HG02840 (cell line): ENCODE data around the gene SMARCD2.
A peak's percentile ranks its signal among the peaks of the same experiment; 100 is the strongest.

ENCODE experiments used
- ATAC-seq: cut with Tn5 transposase; IDR thresholded peaks from one replicate; pipeline ENCODE4 v1.9.1; 2021; ENCODE audit warnings: mild to moderate bottlenecking, moderate library complexity, moderate number of reproducible peaks; ENCODE audit not compliant: unreplicated experiment, low FRiP score

The SMARCD2 gene

DNA sequence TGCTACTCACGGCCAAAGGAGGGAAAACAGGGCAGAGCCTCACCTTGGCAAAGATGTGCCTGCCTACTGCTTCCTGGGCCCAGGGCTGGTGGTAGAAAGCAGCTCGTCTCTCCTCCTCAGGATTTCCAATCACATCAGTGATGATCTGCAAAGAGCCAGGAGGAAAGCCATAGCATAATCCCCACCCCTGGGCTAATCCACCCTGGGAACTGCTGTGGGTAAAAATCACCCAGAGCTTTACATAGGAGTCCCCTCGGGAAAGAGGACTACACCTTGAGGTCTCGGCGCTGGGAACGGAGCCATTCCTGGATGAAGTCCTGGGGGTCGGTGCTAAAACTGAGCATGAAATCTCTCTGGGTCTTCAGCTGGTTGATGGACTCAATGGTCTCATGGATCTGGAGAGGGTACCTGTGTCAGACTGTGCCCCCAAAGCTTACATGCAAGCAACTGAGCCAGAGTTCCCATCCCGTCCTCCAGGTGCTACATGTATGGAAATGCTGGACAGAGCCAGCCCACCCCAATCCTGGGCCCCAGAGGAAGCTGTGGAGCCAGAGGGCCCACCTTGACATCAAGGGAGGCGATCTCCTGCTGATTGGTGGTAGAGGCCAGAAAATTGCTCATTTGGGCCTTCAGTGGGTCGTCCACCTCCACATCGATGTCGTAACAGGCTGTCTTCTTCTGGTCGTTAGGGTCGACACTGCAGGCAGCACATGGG is 9.3 kb downstream of the SMARCD2 start:
- no peak for ATAC-seq

DNA sequence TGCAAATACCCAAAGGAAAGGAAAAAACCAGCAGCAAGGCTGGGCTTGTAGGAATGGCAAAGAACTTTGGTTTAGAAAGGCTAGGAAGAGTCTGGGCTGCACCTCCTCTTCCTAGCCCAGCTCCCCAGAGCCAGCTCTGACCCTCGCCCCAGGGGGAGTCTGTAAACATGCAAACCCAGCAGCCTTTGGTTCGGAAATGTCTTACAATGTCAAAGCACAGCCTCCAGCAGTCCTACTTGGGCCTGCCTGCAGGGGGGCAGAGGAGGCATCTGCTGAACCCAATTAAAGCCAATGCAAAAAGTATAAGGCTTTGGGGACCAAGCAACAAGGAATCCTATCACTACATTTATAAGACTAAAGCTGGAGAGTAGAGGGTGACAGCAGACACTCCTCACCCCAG is 10.0 kb downstream of the SMARCD2 start:
- no peak for ATAC-seq

DNA sequence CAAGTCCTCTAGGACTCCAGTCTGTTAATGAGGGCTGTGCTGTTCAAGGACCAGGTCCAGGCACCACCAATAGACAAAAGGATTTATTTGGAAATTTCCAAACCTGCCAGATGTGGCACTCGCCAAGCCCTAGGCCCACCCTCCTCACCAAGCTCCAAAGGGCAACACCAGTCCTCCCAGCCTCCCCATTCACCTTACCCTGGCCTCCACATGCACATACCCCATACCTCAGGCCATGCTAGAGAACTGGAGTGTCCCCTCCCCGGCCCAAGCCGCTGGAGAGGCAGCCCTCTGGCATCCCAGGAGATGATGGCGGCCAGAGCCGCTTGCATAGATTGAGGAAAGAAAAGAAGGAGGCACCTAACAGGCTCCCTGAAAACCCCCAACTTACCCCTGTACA is 10.5 kb downstream of the SMARCD2 start:
- no peak for ATAC-seq

DNA sequence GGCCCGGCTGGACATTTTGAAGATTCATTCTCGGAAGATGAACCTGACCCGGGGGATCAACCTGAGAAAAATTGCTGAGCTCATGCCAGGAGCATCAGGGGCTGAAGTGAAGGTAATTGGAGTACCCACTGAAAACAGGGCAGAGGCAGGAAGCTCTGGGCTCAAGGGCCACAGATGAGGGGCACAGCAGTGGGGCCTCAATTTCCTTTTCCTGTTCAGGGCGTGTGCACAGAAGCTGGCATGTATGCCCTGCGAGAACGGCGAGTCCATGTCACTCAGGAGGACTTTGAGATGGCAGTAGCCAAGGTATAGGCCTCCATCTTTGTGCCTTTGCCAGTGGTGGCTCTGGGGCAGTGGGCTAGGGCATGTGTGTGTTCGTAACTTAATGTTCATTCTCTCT is 11.0 kb downstream of the SMARCD2 start:
- no peak for ATAC-seq

DNA sequence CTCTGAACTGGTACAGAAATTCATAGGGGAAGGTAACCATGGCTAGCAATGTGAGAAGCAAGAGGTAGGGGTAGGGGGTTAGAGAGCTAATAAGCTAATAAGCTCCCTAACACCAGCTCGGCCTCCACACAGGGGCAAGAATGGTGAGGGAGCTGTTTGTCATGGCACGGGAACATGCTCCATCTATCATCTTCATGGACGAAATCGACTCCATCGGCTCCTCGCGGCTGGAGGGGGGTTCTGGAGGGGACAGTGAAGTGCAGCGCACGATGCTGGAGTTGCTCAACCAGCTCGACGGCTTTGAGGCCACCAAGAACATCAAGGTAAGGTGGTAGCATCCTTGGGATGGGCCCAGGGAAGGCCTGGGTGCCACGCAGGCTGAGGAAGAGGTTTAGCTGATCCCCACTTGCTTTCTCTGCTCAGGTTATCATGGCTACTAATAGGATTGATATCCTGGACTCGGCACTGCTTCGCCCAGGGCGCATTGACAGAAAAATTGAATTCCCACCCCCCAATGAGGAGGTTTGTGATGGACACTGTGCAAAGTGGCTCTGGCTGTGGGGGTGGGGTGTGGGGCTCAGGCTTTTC is 11.5 kb downstream of the SMARCD2 start:
- ATAC-seq, result no peak

DNA sequence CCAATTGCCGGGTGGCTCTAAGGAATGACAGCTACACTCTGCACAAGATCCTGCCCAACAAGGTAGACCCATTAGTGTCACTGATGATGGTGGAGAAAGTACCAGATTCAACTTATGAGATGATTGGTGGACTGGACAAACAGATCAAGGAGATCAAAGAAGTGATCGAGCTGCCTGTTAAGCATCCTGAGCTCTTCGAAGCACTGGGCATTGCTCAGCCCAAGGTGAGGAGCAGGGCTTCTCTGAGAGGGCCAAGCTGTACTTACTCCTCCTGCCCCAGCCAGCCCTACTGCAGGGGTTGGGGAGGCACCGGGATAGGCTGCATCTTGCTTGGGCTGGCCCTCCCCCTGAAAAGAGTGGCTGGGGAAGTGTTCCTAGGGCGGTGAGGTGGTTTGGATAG is 12.2 kb downstream of the SMARCD2 start:
- no peak for ATAC-seq

DNA sequence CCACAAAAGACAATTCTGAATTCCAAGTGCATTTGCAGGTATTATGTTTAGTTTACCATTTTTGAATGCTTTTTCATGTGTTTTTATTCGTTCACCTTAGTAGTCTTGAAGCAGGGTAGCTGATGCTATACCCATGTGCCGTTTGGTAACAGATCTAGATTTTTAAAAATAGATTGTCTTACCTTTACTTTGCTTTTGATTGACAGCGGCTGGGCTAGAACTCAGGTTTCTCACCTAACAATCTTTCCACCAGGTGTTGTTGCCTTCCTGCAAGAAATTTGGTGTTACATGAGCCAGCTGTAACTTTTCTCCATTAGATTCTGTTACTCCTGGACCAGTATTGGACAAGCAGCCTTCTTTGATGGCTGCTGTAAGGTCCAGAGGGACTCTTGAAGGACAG is 13.5 kb downstream of the SMARCD2 start:
- ATAC-seq, result no peak

DNA sequence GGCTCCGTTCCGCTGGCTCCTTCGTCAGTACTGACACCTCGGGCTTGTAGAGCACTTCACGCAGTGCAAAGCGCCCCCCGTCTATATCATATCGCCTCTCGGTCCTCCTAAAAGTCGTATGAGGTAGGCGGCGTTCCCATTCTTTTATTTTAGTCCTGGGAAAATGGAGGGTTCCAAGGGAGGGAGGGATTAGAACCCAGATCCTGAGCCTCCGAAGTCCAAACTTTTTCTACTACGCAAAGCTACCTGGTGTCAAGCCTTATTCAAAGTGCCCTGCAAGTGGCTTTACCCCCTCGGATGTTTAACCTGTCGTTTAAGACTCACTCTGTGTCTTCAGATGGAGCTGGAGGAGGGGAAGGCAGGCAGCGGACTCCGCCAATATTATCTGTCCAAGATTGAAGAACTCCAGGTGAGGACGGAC is 14.7 kb downstream of the SMARCD2 start:
- ATAC-seq, result no peak

DNA sequence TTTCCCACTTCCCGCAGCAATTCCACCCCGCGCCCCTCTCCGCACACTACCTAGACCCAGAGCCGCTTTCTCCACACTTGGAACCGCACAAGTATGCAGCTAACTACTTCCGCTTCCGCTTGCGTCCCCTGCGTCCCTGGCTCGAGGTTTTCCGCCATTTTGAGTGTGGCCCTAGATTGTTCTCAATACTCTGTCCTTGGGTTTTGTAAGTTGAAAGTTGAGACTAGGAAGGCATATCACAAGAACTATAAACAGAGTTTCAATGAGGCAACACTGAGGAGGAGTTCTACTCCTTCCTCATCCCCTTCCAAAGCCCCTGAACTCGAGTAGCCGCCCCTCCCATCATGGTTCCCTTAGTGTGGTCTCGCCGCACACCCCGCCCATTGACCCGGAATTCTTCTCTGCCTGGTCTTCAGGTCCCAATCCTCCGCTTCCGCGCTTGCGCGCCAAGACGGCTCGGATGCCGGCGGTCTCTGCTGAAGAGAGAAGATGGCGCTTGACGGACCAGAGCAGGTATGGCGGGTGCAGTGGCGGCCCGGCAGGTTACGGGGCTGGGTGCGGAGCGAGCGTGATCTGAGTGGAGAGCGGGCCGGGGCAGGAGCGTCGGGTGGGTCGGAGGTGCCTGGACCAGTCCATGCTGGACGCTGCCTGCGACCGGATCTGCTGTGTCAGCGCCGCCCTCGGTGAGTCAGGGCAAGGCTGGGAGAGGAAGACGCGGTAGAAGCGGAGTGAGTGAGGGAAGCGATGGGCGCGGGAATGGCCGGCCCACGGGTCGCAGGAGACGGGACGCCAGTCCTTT is 15.3 kb downstream of the SMARCD2 start, which contains the start of the genes FTSJ3 and PSMC5:
FTSJ3 (minus strand) TSS at position 662 of the 799 bp plus-strand sequence. CDS start 761 bp downstream, outside the sequence.
PSMC5 (plus strand) TSS at position 430 of the 799 bp plus-strand sequence; CDS start at position 490, 60 bp downstream.
- peak; percentile 81 for ATAC-seq

DNA sequence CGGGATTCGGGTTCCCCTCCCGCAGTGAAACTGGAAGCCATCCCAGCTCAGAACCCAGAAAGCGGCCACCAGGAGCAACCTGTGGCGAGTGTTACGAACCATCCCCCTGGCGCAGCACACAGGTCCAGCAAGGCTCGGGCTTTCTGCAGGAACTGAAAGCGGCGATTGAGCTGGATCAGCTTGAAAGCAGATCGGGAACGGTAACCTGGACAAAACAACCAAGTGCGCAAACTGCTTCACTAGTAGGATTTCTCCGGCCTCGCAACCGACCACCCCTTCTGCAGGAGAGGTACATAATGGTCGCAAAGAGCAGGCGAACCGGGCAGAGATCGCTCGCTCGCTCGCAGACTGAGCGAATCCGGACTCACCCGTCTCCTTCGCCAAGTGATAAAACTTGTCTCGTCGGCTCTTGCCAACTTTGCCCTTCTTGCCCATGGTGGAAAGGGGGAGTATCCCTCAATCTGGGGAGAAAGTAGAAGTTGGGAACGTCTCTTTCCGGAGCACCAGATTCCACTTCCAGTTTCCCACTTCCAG is 15.9 kb downstream of the SMARCD2 start:
- peak; percentile 2 for ATAC-seq

DNA sequence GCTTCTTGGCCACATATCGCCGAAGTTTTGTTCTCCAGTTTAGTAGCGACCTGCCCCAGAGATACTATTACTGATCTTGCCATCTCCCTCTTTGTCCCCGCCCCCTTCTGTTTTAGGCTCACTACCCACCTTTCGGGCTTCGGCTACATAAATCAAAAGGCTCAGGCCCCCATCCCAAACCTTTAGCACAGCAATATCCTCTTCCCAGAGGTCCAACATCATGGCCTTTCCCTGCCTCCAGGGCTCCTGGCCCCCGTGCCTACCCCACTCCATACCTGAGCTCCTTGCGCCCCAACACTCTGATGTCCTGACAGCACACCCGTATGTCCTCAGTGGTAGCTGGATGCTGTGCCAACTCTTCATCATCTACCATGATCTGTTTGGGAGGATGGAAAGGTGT is 18.1 kb downstream of the SMARCD2 start:
- ATAC-seq, result no peak

DNA sequence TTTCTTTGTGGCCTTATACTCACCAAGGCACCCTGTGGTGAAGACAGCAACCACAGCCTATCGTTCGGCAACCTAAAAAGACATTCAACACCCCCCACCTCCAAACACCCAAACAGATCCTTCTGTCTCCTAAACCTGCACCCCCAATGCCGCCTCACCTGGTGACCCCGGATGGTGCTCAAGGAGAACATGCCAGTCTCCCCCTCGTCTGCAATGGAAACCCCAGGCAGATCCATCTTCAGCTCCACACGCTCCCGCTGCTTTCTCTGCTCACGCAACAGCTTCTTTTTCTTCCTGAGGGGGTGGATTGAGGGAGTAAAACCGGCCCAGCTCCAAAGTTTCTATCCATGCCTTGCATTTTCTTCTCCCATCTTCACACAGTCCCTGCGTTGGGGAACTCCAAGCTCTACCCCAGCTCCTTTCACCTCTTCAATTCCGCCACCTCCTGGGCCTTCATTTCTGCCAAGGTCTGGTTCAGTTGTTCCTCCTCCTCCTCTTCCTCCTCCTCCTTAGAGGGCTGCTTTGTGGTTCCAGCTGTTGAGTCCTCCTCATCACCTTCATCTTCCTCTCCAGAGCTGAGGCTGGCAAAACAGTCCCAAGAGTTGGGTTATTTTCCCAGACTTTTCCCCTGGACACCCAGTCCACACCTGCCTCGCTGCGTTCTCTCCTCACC is 18.7 kb downstream of the SMARCD2 start:
- ATAC-seq, result no peak

DNA sequence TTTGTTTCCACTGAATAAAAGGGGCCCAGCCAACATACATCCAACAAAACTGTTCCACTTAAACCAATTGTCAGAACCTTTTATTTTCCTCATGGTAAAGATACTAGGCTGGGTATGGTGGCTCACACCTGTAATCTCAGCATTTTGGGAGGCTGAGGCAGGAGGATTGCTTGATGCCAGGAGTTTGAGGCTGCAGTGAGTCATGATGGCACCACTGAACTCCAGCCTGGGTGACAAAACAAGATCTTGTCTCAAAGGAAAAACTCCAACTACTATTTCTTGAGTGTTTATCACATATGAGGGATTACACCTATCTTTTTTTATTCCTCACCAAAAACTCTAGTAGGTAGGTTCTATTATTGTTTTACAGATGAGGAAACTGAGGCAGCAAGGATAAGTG is 19.9 kb downstream of the SMARCD2 start:
- ATAC-seq, result no peak

DNA sequence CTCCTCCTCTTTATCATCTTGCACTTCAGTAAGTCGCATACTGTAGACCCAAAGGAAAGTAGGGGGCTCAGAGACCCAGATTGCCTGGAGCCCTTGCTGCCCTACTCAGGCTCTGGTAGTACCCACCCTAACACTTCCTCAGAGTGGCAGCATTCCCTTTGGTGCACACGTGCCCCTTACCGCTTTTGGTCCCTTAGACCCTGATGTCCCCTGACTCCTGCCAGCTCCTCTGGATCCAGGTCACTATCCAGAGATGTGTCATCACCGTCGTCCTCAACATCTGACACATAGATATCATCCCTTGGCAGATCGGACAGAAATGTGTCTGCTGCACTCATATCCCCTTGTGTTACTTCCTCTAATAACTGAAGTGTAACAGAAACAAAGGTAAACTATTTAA is 20.7 kb downstream of the SMARCD2 start:
- no peak for ATAC-seq

DNA sequence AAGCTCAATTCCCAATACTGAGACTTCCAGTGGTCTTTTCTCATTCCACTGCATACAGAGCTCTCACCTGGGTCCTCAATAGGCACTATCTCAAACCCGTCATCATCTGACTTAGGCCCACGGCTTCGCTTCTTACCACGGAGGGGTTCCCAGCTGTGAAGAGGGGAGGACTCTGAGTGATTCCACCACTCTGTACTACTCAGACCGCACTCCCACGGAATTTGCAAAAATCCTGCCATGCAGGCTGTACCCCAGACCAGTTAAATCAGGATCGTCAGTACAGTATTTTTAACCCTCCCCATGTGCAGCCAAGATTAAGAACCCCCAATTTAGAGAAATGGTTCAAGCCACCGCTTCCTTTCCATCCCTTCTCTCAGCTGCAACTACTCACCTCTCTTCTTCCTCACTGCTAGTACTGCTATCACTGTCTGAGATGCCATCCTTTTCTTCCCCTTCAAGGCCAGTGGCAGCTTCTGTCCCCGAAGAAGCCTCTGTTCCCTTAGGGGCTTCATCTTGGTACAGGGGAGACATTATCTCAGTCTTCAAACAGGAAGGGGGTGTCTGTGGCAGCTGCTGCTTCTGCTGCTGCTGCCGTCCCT is 21.4 kb downstream of the SMARCD2 start:
- ATAC-seq, result no peak

DNA sequence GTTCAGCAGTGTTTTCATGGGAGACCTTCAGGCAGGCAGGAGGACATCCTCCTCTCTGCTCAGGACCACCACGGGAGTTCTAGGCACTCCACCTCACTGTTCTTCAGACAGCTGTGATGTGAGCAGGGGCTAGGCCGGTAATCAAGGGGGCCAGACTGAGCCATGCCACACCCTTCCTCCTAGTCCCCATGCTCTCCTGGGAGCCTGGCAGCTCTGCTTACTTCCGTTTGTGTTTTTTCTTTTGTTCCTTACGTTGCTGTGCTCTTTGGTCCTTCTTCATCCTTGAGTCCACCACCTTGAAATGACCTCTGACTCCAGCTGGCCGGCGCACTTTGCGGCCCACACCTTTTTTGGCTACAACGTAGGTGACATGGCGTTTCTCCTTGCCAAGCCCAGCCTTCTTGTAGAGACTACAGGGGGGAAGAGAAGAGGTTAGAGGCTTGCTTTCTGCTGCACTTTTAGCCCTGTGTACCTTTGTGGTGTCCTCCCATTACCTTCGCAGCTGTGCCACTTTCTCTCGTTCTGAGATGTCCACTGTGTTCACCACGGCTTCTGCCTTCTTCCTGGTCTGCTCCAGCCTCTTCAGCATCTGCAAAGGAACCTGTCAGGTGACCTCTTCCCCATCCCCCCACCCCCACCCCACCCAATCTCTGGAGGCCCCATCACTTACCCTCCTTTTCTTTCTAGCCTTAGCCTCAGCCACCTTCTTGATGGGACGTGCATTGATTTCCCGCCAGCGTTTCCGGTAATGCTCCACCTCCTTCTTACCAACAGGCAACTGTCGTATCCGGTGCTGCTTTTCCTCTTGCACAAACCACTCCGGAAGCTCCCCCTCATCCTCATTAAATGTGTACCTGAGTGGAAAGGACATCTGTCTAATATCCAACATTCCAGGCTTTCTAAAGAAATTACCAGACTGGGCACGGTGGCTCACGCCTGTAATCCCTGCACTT is 22.6 kb downstream of the SMARCD2 start:
- no peak for ATAC-seq

DNA sequence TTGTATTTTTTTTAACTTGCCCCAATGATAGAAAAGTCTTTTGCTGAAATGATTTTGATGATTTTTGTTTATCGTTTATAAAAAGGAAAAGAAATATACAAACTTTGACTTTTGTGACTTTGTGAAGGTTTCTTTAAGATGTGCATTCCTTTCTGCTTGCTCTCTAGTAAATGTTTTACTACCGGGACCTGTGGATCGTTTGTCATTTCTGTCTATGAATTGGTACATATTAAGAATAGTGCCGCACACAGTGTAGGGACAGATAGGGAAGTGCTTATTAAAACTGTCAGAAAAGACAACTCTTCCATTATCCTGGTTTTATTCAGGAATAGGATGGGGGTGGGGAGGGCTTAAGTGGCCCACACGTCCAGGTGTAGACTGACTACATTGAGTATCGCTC is 23.4 kb downstream of the SMARCD2 start:
- no peak for ATAC-seq

DNA sequence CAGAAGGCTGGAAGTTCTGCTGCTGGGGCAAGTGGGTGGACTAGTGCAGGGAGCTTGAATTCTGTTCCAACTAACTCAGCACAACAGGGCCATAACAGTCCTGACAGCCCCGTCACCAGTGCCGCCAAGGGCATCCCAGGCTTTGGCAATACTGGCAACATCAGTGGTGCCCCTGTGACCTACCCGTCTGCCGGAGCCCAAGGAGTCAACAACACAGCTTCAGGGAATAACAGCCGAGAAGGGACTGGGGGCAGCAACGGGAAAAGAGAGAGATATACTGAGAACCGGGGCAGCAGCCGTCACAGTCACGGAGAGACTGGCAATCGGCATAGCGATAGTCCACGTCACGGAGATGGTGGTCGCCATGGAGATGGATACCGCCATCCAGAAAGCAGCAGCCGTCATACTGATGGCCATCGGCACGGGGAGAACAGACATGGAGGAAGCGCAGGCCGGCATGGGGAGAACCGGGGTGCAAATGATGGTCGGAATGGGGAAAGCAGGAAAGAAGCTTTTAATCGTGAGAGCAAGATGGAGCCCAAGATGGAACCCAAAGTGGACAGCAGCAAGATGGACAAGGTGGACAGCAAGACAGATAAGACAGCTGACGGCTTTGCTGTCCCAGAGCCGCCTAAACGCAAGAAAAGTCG is 24.6 kb downstream of the SMARCD2 start:
- ATAC-seq, result no peak

DNA sequence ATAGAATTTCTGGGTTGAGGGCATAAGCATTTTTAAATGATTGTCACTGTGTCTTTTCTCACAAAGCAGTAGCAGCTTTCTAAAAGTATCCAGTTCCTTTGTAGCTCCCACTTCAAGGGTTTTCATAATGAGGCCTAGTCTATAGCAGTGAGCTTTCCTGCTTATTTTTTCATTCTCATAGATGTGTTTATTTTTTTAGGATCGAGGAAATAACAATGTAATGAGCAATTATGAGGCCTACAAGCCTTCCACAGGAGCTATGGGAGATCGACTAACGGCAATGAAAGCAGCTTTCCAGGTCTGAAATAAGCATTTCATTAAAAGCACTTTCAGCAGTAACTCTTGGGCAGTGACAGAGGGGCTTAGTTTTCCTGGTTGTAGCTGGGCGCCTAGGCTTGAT is 25.8 kb downstream of the SMARCD2 start:
- no peak for ATAC-seq
